ENCODE measurements around the gene SYDE2.
"Not testable (repeated sequence)": the region's sequence is repeated elsewhere in the genome, so short reads cannot be mapped to it uniquely, and the experiment has no call there.

The SYDE2 gene

DNA sequence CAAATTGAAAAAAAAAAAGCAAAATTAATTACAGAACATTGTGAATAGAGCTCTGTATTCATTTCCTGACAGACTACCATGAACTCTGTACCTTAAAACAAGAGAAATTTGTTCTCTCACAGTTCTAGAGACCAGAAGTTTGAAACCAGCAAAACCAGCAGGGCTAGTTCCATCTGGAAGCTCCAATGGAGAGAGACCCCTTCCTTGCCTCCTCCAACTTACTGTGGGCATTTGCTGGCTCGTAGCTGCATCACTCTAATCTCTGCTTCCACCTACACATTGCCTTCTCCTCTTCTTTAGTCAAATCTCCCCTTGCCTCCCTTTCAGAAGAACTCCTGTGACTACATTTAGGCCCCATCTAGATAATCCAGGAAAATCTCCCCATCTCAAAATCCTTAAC is 56.5 kb downstream of the SYDE2 start:
- Histone ChIP-seq H3K27ac (ENCODE audit: insufficient read depth in 1 of 2, low read depth in 1 of 2, low read length in 2 of 2, poor library complexity in 1 of 2, severe bottlenecking in 2 of 2) (no peak overlapping the region), H3K9me3 (ENCODE audit: control extremely low read depth in 1 of 5, control insufficient read depth in 4 of 5, insufficient read depth in 2 of 5, low read depth in 1 of 5, low read length in 4 of 5) (no peaks in the 10 kb centered on the region), H3K4me1 (ENCODE audit: control extremely low read depth in 1 of 4, control insufficient read depth in 4 of 4, insufficient read depth in 4 of 4, low read length in 3 of 4) (peaks cover 0 to 14% (median 0%) of the 10 kb centered on the region in 4 experiments), H3K4me3 (ENCODE audit: control insufficient read depth in 1 of 7, extremely low read depth in 1 of 7, insufficient read depth in 4 of 7, low read depth in 2 of 7, low read length in 6 of 7) (no peak overlapping the region), H3K27me3 (replicated peaks in 2 of 5; ENCODE audit: control insufficient read depth in 4 of 5, insufficient read depth in 5 of 5, low read length in 4 of 5) (no peaks in the 10 kb centered on the region), H3K36me3 (ENCODE audit: control insufficient read depth in 4 of 4, insufficient read depth in 4 of 4, low read length in 3 of 4) (no peaks in the 10 kb centered on the region)
- 100% methylated on average over 1 of the region's 1 CpG for WGBS (ENCODE audit: insufficient coverage)
- POLR2A ChIA-PET, result no interaction called here
- no peak for DNase-seq
- CTCF ChIA-PET, result interaction anchor here (0.6 kb wide), 1 partner anchor 83 kb away, joined by 3 read pairs; no protein-coding TSS in a partner anchor

DNA sequence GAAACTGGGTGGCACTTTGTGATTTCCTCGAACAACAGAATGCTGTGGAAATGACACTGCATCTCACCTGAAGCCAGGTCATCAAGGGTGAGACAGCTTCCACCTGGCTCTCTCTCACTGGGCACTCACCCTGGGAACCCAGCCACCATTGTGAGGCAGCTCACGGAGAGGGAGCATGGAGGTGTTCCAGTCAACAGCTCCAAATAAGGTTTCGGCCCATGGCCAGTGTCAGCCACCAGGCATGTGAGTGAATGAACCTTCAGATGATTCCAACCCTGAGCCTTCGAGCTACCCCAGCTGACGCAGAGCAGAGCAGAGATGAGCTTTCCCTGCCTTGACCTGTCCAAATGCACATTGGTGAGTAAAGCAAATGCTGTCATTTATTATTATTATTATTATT is 58.1 kb downstream of the SYDE2 start:
- POLR2A ChIA-PET, result no interaction called here
- Histone ChIP-seq H3K36me3 (ENCODE audit: control insufficient read depth in 4 of 4, insufficient read depth in 4 of 4, low read length in 3 of 4) (no peaks in the 10 kb centered on the region), H3K9me3 (ENCODE audit: control extremely low read depth in 1 of 5, control insufficient read depth in 4 of 5, insufficient read depth in 2 of 5, low read depth in 1 of 5, low read length in 4 of 5) (no peaks in the 10 kb centered on the region), H3K4me1 (ENCODE audit: control extremely low read depth in 1 of 4, control insufficient read depth in 4 of 4, insufficient read depth in 4 of 4, low read length in 3 of 4) (peaks cover 0 to 4% (median 0%) of the 10 kb centered on the region in 4 experiments), H3K27ac (ENCODE audit: insufficient read depth in 1 of 2, low read depth in 1 of 2, low read length in 2 of 2, poor library complexity in 1 of 2, severe bottlenecking in 2 of 2) (no peak overlapping the region), H3K27me3 (replicated peaks in 2 of 5; ENCODE audit: control insufficient read depth in 4 of 5, insufficient read depth in 5 of 5, low read length in 4 of 5) (no peaks in the 10 kb centered on the region), H3K4me3 (ENCODE audit: control insufficient read depth in 1 of 7, extremely low read depth in 1 of 7, insufficient read depth in 4 of 7, low read depth in 2 of 7, low read length in 6 of 7) (no peak overlapping the region)
- WGBS (ENCODE audit: insufficient coverage), result 97% methylated on average over 3 of the region's 5 CpGs
- CTCF ChIA-PET, result no interaction called here
- DNase-seq, result no peak

DNA sequence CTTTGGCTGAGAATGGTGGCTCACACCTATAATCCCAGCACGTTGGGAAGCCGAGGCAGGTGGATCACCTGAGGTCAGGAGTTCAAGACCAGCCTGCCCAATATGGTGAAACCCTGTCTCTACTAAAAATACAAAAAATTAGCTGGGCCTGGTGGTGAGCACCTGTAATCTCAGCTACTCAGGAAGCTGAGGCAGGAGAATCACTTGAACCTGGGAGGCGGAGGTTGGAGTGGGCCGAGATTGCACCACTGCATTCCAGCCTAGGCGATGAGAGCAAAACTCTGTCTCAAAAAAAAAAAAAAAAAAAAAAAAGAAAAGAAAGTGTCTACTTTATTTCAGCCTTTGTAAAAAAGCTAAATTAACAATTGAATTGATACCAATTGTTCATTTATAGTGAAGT is 62.4 kb downstream of the SYDE2 start:
- H3K27ac ChIP-seq (ENCODE audit: insufficient read depth in 1 of 2, low read depth in 1 of 2, low read length in 2 of 2, poor library complexity in 1 of 2, severe bottlenecking in 2 of 2); CTCF ChIA-PET; H3K9me3 ChIP-seq (ENCODE audit: control extremely low read depth in 1 of 5, control insufficient read depth in 4 of 5, insufficient read depth in 2 of 5, low read depth in 1 of 5, low read length in 4 of 5); H3K4me1 ChIP-seq (ENCODE audit: control extremely low read depth in 1 of 4, control insufficient read depth in 4 of 4, insufficient read depth in 4 of 4, low read length in 3 of 4); H3K36me3 ChIP-seq (ENCODE audit: control insufficient read depth in 4 of 4, insufficient read depth in 4 of 4, low read length in 3 of 4); DNase-seq; H3K4me3 ChIP-seq (ENCODE audit: control insufficient read depth in 1 of 7, extremely low read depth in 1 of 7, insufficient read depth in 4 of 7, low read depth in 2 of 7, low read length in 6 of 7); POLR2A ChIA-PET; H3K27me3 ChIP-seq (replicated peaks in 2 of 5; ENCODE audit: control insufficient read depth in 4 of 5, insufficient read depth in 5 of 5, low read length in 4 of 5): not testable (repeated sequence)
- WGBS (ENCODE audit: insufficient coverage), result 100% methylated on average over 2 of the region's 5 CpGs

DNA sequence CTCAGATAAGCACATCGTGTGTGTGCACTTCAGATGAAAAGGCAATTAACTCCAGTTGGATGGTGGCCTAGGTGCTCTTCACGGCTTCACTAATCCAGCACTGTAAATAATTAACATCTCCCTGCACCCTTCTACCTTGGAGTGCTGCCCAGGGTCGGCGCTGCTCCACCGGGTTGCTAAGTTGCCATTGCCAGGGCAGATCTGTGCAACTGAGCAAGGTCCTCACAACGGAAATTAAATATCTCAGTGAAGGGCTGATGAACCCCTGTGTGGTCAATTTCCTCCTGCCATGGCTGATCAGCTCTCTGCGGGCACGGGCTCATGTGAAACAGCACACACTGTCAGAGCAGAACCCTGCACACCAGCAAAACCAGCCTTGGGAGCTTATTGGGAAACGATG is 63.2 kb downstream of the SYDE2 start:
- WGBS (ENCODE audit: insufficient coverage), result 99% methylated on average over 8 of the region's 9 CpGs
- CTCF ChIA-PET, result no interaction called here
- no peaks in the 10 kb centered on the region for H3K27me3 ChIP-seq (replicated peaks in 2 of 5; ENCODE audit: control insufficient read depth in 4 of 5, insufficient read depth in 5 of 5, low read length in 4 of 5)
- H3K27ac ChIP-seq (ENCODE audit: insufficient read depth in 1 of 2, low read depth in 1 of 2, low read length in 2 of 2, poor library complexity in 1 of 2, severe bottlenecking in 2 of 2), result no peak overlapping the region
- DNase-seq, result no peak
- peaks cover 0 to 4% (median 0%) of the 10 kb centered on the region in 4 experiments for H3K4me1 ChIP-seq (ENCODE audit: control extremely low read depth in 1 of 4, control insufficient read depth in 4 of 4, insufficient read depth in 4 of 4, low read length in 3 of 4)
- H3K36me3 ChIP-seq (ENCODE audit: control insufficient read depth in 4 of 4, insufficient read depth in 4 of 4, low read length in 3 of 4), result no peaks in the 10 kb centered on the region
- POLR2A ChIA-PET, result no interaction called here
- H3K9me3 ChIP-seq (ENCODE audit: control extremely low read depth in 1 of 5, control insufficient read depth in 4 of 5, insufficient read depth in 2 of 5, low read depth in 1 of 5, low read length in 4 of 5), result no peaks in the 10 kb centered on the region
- no peak overlapping the region for H3K4me3 ChIP-seq (ENCODE audit: control insufficient read depth in 1 of 7, extremely low read depth in 1 of 7, insufficient read depth in 4 of 7, low read depth in 2 of 7, low read length in 6 of 7)

DNA sequence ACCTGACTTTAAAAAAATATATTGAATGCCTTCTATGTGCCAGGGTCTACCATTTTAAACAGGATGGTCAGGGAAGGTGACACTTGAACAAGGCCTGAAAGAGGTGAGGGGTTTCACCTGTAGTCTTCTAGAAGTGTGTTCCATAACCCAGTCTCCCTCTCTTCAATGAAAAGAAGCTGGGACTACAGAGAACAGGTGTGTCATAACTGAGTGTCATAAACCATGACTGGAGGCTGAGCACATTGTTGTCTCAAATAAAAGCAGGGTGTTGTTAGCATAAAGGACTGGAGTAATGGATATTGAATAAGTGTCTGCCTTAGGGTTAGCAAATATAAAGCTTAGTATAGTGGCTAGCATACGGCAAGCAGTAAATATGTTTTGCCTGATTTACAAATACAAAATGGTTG is 65.4 kb downstream of the SYDE2 start:
- H3K9me3 ChIP-seq (ENCODE audit: control extremely low read depth in 1 of 5, control insufficient read depth in 4 of 5, insufficient read depth in 2 of 5, low read depth in 1 of 5, low read length in 4 of 5), result no peaks in the 10 kb centered on the region
- no peak overlapping the region for H3K27ac ChIP-seq (ENCODE audit: insufficient read depth in 1 of 2, low read depth in 1 of 2, low read length in 2 of 2, poor library complexity in 1 of 2, severe bottlenecking in 2 of 2)
- H3K27me3 ChIP-seq (replicated peaks in 2 of 5; ENCODE audit: control insufficient read depth in 4 of 5, insufficient read depth in 5 of 5, low read length in 4 of 5), result no peaks in the 10 kb centered on the region
- WGBS (ENCODE audit: insufficient coverage), result no CpG with 5 or more reads among the region's 1 CpG
- no peaks in the 10 kb centered on the region for H3K36me3 ChIP-seq (ENCODE audit: control insufficient read depth in 4 of 4, insufficient read depth in 4 of 4, low read length in 3 of 4)
- POLR2A ChIA-PET, result no interaction called here
- CTCF ChIA-PET, result interaction anchor here (1.1 kb wide), 1 partner anchor 18 kb away, joined by 3 read pairs; no protein-coding TSS in a partner anchor
- no peak overlapping the region for H3K4me3 ChIP-seq (ENCODE audit: control insufficient read depth in 1 of 7, extremely low read depth in 1 of 7, insufficient read depth in 4 of 7, low read depth in 2 of 7, low read length in 6 of 7)
- H3K4me1 ChIP-seq (ENCODE audit: control extremely low read depth in 1 of 4, control insufficient read depth in 4 of 4, insufficient read depth in 4 of 4, low read length in 3 of 4), result no peaks in the 10 kb centered on the region
- no peak for DNase-seq

DNA sequence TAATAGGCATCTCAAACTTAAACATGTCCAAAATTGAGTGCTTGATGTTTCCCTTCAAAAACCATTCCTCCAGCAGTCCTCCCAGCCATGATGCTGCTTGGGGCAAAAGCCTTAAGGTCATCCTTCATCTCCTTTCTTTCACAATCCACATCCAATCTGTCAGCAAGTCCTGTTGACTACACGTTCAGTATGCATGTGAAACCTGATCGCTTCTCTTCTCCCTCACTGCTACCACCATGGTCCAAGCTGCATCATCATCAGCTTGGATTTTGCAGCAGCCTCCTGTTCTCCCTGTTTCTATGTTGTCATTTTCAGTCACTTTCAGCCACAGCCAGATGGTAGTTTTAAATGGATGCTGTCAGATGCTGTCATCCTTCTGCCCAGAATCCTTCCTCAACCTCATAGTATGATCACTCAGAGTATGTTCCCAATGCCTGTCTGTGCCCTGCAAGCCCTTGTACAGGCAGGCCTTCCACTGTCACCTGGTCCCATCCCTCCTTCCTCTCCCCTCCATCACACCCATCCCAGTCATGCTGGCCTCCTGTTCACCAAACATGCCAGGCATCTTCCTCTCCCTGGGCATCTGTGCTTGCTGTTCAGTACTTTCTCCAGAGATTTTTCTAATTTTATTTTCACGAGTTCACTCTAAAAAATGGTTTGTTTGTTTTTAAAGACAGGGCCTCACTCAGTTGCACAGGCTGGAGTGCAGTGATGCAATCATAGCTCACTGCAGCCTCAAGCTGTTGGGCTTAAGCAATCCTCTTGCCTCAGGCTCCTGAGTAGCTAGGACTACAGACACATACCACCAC is 66.0 kb downstream of the SYDE2 start:
- no peak overlapping the region for H3K27ac ChIP-seq (ENCODE audit: insufficient read depth in 1 of 2, low read depth in 1 of 2, low read length in 2 of 2, poor library complexity in 1 of 2, severe bottlenecking in 2 of 2)
- no peak for DNase-seq
- H3K27me3 ChIP-seq (replicated peaks in 2 of 5; ENCODE audit: control insufficient read depth in 4 of 5, insufficient read depth in 5 of 5, low read length in 4 of 5), result no peaks in the 10 kb centered on the region
- 100% methylated on average over 2 of the region's 3 CpGs for WGBS (ENCODE audit: insufficient coverage)
- CTCF ChIA-PET, result interaction anchor here (1.1 kb wide), 1 partner anchor 17 kb away, joined by 3 read pairs; no protein-coding TSS in a partner anchor
- no peaks in the 10 kb centered on the region for H3K4me1 ChIP-seq (ENCODE audit: control extremely low read depth in 1 of 4, control insufficient read depth in 4 of 4, insufficient read depth in 4 of 4, low read length in 3 of 4)
- no peaks in the 10 kb centered on the region for H3K36me3 ChIP-seq (ENCODE audit: control insufficient read depth in 4 of 4, insufficient read depth in 4 of 4, low read length in 3 of 4)
- no peaks in the 10 kb centered on the region for H3K9me3 ChIP-seq (ENCODE audit: control extremely low read depth in 1 of 5, control insufficient read depth in 4 of 5, insufficient read depth in 2 of 5, low read depth in 1 of 5, low read length in 4 of 5)
- H3K4me3 ChIP-seq (ENCODE audit: control insufficient read depth in 1 of 7, extremely low read depth in 1 of 7, insufficient read depth in 4 of 7, low read depth in 2 of 7, low read length in 6 of 7), result no peak overlapping the region
- POLR2A ChIA-PET, result no interaction called here

DNA sequence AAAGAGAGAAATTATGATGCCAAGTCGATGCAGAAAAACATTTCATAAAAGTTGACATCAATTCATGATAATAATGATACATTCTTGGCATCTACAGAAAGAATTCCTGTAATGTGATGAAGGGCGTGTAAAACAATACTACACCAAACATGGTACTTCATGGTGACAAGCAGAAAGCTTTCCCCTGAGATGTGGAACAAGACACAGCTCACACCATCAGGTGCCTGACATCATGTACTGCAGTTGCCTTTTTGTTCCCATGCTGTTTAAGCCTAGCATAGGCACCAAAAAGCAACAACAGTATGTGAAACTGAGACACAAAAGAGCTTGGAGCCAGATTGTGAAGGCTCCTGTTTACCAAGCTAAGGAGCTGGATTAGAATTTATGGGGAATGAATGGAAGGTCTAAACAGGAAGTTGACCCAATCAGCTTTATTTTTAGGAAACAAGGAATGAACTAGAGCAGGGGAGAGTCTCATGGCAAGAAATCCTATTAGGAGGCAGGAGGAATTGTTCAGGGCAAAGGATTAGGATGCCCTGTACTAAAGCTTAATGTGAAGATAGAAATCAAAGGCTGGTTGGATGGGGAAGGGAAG is 67.2 kb downstream of the SYDE2 start:
- H3K36me3 ChIP-seq (ENCODE audit: control insufficient read depth in 4 of 4, insufficient read depth in 4 of 4, low read length in 3 of 4), result no peaks in the 10 kb centered on the region
- H3K4me3 ChIP-seq (ENCODE audit: control insufficient read depth in 1 of 7, extremely low read depth in 1 of 7, insufficient read depth in 4 of 7, low read depth in 2 of 7, low read length in 6 of 7), result no peak overlapping the region
- H3K4me1 ChIP-seq (ENCODE audit: control extremely low read depth in 1 of 4, control insufficient read depth in 4 of 4, insufficient read depth in 4 of 4, low read length in 3 of 4), result no peaks in the 10 kb centered on the region
- ChIA-PET POLR2A (no interaction called here), CTCF (interaction anchor here (0.6 kb wide), 1 partner anchor 1652 kb away, joined by 3 read pairs; no protein-coding TSS in a partner anchor)
- H3K27me3 ChIP-seq (replicated peaks in 2 of 5; ENCODE audit: control insufficient read depth in 4 of 5, insufficient read depth in 5 of 5, low read length in 4 of 5), result no peaks in the 10 kb centered on the region
- no peak for DNase-seq
- WGBS (ENCODE audit: insufficient coverage), result no CpG with 5 or more reads among the region's 2 CpGs
- H3K9me3 ChIP-seq (ENCODE audit: control extremely low read depth in 1 of 5, control insufficient read depth in 4 of 5, insufficient read depth in 2 of 5, low read depth in 1 of 5, low read length in 4 of 5), result no peaks in the 10 kb centered on the region
- no peak overlapping the region for H3K27ac ChIP-seq (ENCODE audit: insufficient read depth in 1 of 2, low read depth in 1 of 2, low read length in 2 of 2, poor library complexity in 1 of 2, severe bottlenecking in 2 of 2)
